ENCODE measurements around the gene SMIM5.

Gene SMIM5

GRCh38 chr17:75642784-75643642 is 9.8 kb downstream of the SMIM5 start:
- H3K27ac ChIP-seq (ENCODE audit: low read depth, low read length), result peak overlapping the region; percentile 79

GRCh38 chr17:75643643-75644017 is 10.4 kb downstream of the SMIM5 start:
- Histone ChIP-seq H3K4me3 (ENCODE audit: low read depth, low read length) (no peak overlapping the region), H3K4me1 (ENCODE audit: control insufficient read depth, insufficient read depth, low read length) (peaks cover 15% of the 10 kb centered on the region), H3K36me3 (ENCODE audit: control insufficient read depth, insufficient read depth, low read length) (peaks cover 6% of the 10 kb centered on the region), H3K9ac (ENCODE audit: low read depth, low read length) (peak overlapping the region; percentile 27; the same call in 1 of the 2 replicates), H3K27me3 (ENCODE audit: control insufficient read depth, insufficient read depth, low read length) (no peaks in the 10 kb centered on the region), H3K9me3 (ENCODE audit: control insufficient read depth, insufficient read depth, low read length) (no peaks in the 10 kb centered on the region), H3K27ac (ENCODE audit: low read depth, low read length) (peak overlapping the region; percentile 79)

More at GRCh38 chr17:75642784-75643642, 9.8 kb downstream of the SMIM5 start:
- peaks cover 5% of the 10 kb centered on the region; the same call in 1 of the 2 replicates for H3K36me3 ChIP-seq (ENCODE audit: control insufficient read depth, insufficient read depth, low read length)
- peaks cover 15% of the 10 kb centered on the region for H3K4me1 ChIP-seq (ENCODE audit: control insufficient read depth, insufficient read depth, low read length)
- 0 out of 2 replicates have a peak overlapping the region, but pooled peaks have one; percentile 9 for H3K4me3 ChIP-seq (ENCODE audit: low read depth, low read length)
- no peaks in the 10 kb centered on the region for H3K27me3 ChIP-seq (ENCODE audit: control insufficient read depth, insufficient read depth, low read length)
- peak overlapping the region; percentile 27; the same call in 1 of the 2 replicates for H3K9ac ChIP-seq (ENCODE audit: low read depth, low read length)
- H3K9me3 ChIP-seq (ENCODE audit: control insufficient read depth, insufficient read depth, low read length), result no peaks in the 10 kb centered on the region

- Histone ChIP-seq H3K36me3 (ENCODE audit: control insufficient read depth, insufficient read depth, low read length) (peaks cover 22% of the 10 kb centered on the region), H3K4me1 (ENCODE audit: control insufficient read depth, insufficient read depth, low read length) (peaks cover 15% of the 10 kb centered on the region), H3K9me3 (ENCODE audit: control insufficient read depth, insufficient read depth, low read length) (no peaks in the 10 kb centered on the region), H3K4me3 (ENCODE audit: low read depth, low read length) (no peak overlapping the region), H3K27me3 (ENCODE audit: control insufficient read depth, insufficient read depth, low read length) (no peaks in the 10 kb centered on the region), H3K9ac (ENCODE audit: low read depth, low read length) (no peak overlapping the region), H3K27ac (ENCODE audit: low read depth, low read length) (peak overlapping the region; percentile 90)
These were observed 12.3 kb downstream of the SMIM5 start for GRCh38 chr17:75645501-75645888.

- no peak overlapping the region for H3K4me3 ChIP-seq (ENCODE audit: low read depth, low read length)
- peaks cover 28% of the 10 kb centered on the region for H3K36me3 ChIP-seq (ENCODE audit: control insufficient read depth, insufficient read depth, low read length)
- no peaks in the 10 kb centered on the region for H3K9me3 ChIP-seq (ENCODE audit: control insufficient read depth, insufficient read depth, low read length)
- H3K4me1 ChIP-seq (ENCODE audit: control insufficient read depth, insufficient read depth, low read length), result peaks cover 15% of the 10 kb centered on the region
- H3K9ac ChIP-seq (ENCODE audit: low read depth, low read length), result no peak overlapping the region
- no peaks in the 10 kb centered on the region for H3K27me3 ChIP-seq (ENCODE audit: control insufficient read depth, insufficient read depth, low read length)
- H3K27ac ChIP-seq (ENCODE audit: low read depth, low read length), result peak overlapping the region; percentile 90
These were observed 12.8 kb downstream of the SMIM5 start for GRCh38 chr17:75645889-75646637.

GRCh38 chr17:75646638-75646992 is 13.4 kb downstream of the SMIM5 start:
- Histone ChIP-seq H3K9ac (ENCODE audit: low read depth, low read length) (no peak overlapping the region), H3K27ac (ENCODE audit: low read depth, low read length) (peak overlapping the region; percentile 90), H3K4me1 (ENCODE audit: control insufficient read depth, insufficient read depth, low read length) (peaks cover 15% of the 10 kb centered on the region), H3K27me3 (ENCODE audit: control insufficient read depth, insufficient read depth, low read length) (no peaks in the 10 kb centered on the region), H3K4me3 (ENCODE audit: low read depth, low read length) (no peak overlapping the region), H3K9me3 (ENCODE audit: control insufficient read depth, insufficient read depth, low read length) (no peaks in the 10 kb centered on the region), H3K36me3 (ENCODE audit: control insufficient read depth, insufficient read depth, low read length) (peaks cover 33% of the 10 kb centered on the region)

DNA sequence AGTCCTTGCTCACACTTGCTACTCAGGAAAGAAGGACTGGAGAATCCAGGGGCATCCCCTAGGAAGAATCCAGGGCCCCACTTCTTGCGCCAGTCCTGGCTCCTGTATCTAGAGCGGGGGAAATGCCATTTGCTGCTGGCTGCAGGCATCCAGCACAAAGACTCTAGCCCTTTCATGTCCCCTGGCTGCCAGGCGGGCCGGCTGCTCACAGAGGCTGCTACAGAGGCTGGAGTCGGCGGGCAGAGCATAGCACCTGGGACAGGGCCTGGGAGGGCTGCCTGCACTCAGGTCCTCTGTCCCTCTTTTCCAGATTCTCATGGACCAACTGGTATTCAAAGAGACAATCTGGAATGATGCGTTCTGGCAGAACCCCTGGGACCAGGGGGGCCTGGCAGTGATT is 13.8 kb downstream of the SMIM5 start:
- Histone ChIP-seq H3K27ac (ENCODE audit: low read depth, low read length) (peak overlapping the region; percentile 90), H3K27me3 (ENCODE audit: control insufficient read depth, insufficient read depth, low read length) (no peaks in the 10 kb centered on the region), H3K4me3 (ENCODE audit: low read depth, low read length) (no peak overlapping the region), H3K36me3 (ENCODE audit: control insufficient read depth, insufficient read depth, low read length) (peaks cover 35% of the 10 kb centered on the region), H3K9ac (ENCODE audit: low read depth, low read length) (no peak overlapping the region), H3K9me3 (ENCODE audit: control insufficient read depth, insufficient read depth, low read length) (no peaks in the 10 kb centered on the region), H3K4me1 (ENCODE audit: control insufficient read depth, insufficient read depth, low read length) (peaks cover 15% of the 10 kb centered on the region)

DNA sequence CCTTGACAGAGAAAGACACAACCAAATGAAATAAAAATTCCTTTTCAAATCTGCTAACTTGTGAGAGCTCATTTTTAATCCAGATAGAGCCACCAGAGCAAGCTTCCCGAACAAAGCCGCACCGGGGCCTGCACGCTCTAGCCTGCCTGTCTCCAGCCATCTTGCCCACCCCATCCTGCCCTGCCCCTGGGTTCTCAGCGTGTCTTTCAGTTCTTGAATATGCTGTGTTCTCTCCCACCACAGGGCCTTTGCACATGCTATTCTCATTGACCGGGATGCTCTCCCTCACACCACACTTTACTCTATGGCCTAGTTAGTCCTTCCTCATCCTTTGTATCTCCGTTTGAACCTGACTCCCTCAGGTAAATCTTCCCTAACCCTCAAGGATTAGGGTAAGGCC is 14.7 kb downstream of the SMIM5 start:
- Histone ChIP-seq H3K27ac (ENCODE audit: low read depth, low read length) (no peak overlapping the region), H3K9me3 (ENCODE audit: control insufficient read depth, insufficient read depth, low read length) (no peaks in the 10 kb centered on the region), H3K4me3 (ENCODE audit: low read depth, low read length) (no peak overlapping the region), H3K4me1 (ENCODE audit: control insufficient read depth, insufficient read depth, low read length) (peaks cover 8% of the 10 kb centered on the region), H3K27me3 (ENCODE audit: control insufficient read depth, insufficient read depth, low read length) (no peaks in the 10 kb centered on the region), H3K36me3 (ENCODE audit: control insufficient read depth, insufficient read depth, low read length) (peaks cover 35% of the 10 kb centered on the region), H3K9ac (ENCODE audit: low read depth, low read length) (no peak overlapping the region)

DNA sequence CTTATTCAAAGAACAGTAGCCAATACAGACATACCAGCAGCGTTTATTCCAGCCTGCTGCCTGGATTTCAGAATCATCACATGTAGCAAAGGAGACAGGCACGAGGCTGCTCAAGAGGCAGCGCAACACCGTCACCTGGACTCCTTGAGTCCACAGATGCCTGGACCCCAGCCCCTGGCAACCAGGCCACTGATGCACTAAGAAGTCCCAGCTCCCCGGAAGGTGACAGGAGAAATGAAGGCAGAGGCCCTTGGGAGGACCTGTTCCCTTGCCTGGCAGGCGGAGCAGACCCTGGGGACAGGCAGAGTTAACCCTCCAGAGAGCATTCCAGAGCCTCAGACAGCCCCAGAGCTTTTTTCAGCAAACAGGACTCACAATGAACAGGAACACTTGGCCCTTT is 16.5 kb downstream of the SMIM5 start:
- Histone ChIP-seq H3K4me3 (ENCODE audit: low read depth, low read length) (no peak overlapping the region), H3K27ac (ENCODE audit: low read depth, low read length) (no peak overlapping the region), H3K9me3 (ENCODE audit: control insufficient read depth, insufficient read depth, low read length) (no peaks in the 10 kb centered on the region), H3K9ac (ENCODE audit: low read depth, low read length) (no peak overlapping the region), H3K27me3 (ENCODE audit: control insufficient read depth, insufficient read depth, low read length) (no peaks in the 10 kb centered on the region), H3K36me3 (ENCODE audit: control insufficient read depth, insufficient read depth, low read length) (peaks cover 44% of the 10 kb centered on the region), H3K4me1 (ENCODE audit: control insufficient read depth, insufficient read depth, low read length) (no peaks in the 10 kb centered on the region; the same call in 1 of the 2 replicates)

- no peaks in the 10 kb centered on the region for H3K9me3 ChIP-seq (ENCODE audit: control insufficient read depth, insufficient read depth, low read length)
- H3K4me3 ChIP-seq (ENCODE audit: low read depth, low read length), result no peak overlapping the region
- no peaks in the 10 kb centered on the region for H3K4me1 ChIP-seq (ENCODE audit: control insufficient read depth, insufficient read depth, low read length)
- no peaks in the 10 kb centered on the region for H3K27me3 ChIP-seq (ENCODE audit: control insufficient read depth, insufficient read depth, low read length)
- peaks cover 46% of the 10 kb centered on the region for H3K36me3 ChIP-seq (ENCODE audit: control insufficient read depth, insufficient read depth, low read length)
- no peak overlapping the region for H3K9ac ChIP-seq (ENCODE audit: low read depth, low read length)
- no peak overlapping the region for H3K27ac ChIP-seq (ENCODE audit: low read depth, low read length)
These were observed 17.6 kb downstream of the SMIM5 start for GRCh38 chr17:75650874-75651273.

DNA sequence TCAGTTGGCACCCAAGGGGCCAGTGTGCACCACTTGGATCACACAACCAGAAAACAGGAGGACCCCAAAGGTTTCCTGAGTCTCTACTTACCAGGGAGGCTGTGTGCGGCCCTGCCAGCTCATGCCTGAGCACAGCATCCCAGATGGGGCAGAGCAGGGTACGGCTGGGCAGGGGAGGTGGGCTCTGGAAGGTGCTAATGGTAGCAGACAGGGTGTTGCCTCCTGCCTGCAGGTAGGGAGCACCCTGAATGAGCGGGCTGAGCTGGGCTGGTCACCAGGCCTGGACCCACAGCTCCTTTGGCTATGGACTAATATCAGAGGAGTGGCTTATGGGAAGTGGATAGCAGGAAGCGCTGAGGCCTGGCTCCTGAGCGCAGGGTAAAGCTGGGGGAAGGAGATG is 19.1 kb downstream of the SMIM5 start:
- Histone ChIP-seq H3K9ac (ENCODE audit: low read depth, low read length) (no peak overlapping the region), H3K9me3 (ENCODE audit: control insufficient read depth, insufficient read depth, low read length) (no peaks in the 10 kb centered on the region), H3K27ac (ENCODE audit: low read depth, low read length) (no peak overlapping the region), H3K36me3 (ENCODE audit: control insufficient read depth, insufficient read depth, low read length) (peaks cover 51% of the 10 kb centered on the region), H3K27me3 (ENCODE audit: control insufficient read depth, insufficient read depth, low read length) (no peaks in the 10 kb centered on the region), H3K4me3 (ENCODE audit: low read depth, low read length) (no peak overlapping the region), H3K4me1 (ENCODE audit: control insufficient read depth, insufficient read depth, low read length) (no peaks in the 10 kb centered on the region)

GRCh38 chr17:75652934-75653549 is 19.8 kb downstream of the SMIM5 start:
- Histone ChIP-seq H3K4me1 (ENCODE audit: control insufficient read depth, insufficient read depth, low read length) (no peaks in the 10 kb centered on the region), H3K9ac (ENCODE audit: low read depth, low read length) (no peak overlapping the region), H3K4me3 (ENCODE audit: low read depth, low read length) (no peak overlapping the region), H3K27me3 (ENCODE audit: control insufficient read depth, insufficient read depth, low read length) (no peaks in the 10 kb centered on the region), H3K9me3 (ENCODE audit: control insufficient read depth, insufficient read depth, low read length) (no peaks in the 10 kb centered on the region), H3K36me3 (ENCODE audit: control insufficient read depth, insufficient read depth, low read length) (peaks cover 51% of the 10 kb centered on the region), H3K27ac (ENCODE audit: low read depth, low read length) (no peak overlapping the region)

Measured in HUES48 (cell line).